Immature natural killer cell (primary cell): ENCODE data around the gene ZDHHC13. TPM values are rescaled to one million over a fixed set of nuclear protein-coding genes. Genes with fewer than 3 reads are reported as not detected.

Experiments used
- DNase-seq, 3 donors: peaks; one replicate each; pipeline ENCODE4 v3.0.0; 2022; ENCODE audit warnings: mixed read lengths in 1 of 3
- H3K27ac Mint-ChIP-seq, 6 donors: one replicate each; pipeline ENCODE4 v1.8.0; 2020; ENCODE audit warnings: mixed read lengths in 6 of 6, mild to moderate bottlenecking in 5 of 6, inconsistent platforms in 4 of 6, moderate library complexity in 3 of 6
- H3K27me3 Mint-ChIP-seq, 3 donors: one replicate each; pipeline ENCODE4 v1.8.0; 2020 to 2021; ENCODE audit warnings: low read depth in 3 of 3, mild to moderate bottlenecking in 3 of 3, mixed read lengths in 3 of 3, moderate library complexity in 3 of 3, inconsistent platforms in 1 of 3
- H3K36me3 Mint-ChIP-seq, 3 donors: one replicate each; pipeline ENCODE4 v1.8.0; 2020; ENCODE audit warnings: mixed read lengths in 3 of 3, inconsistent platforms in 2 of 3, mild to moderate bottlenecking in 2 of 3
- H3K4me1 Mint-ChIP-seq, 2 donors: one replicate each; pipeline ENCODE4 v1.8.0; 2020; ENCODE audit warnings: inconsistent platforms in 2 of 2, mild to moderate bottlenecking in 2 of 2, mixed read lengths in 2 of 2, moderate library complexity in 1 of 2
- H3K4me3 Mint-ChIP-seq, 5 donors: one replicate each; pipeline ENCODE4 v1.8.0; 2020; ENCODE audit warnings: mild to moderate bottlenecking in 5 of 5, mixed read lengths in 5 of 5, inconsistent platforms in 3 of 5, moderate library complexity in 3 of 5
- H3K9me3 Mint-ChIP-seq, 6 donors: one replicate each; pipeline ENCODE4 v1.8.0; 2020; ENCODE audit warnings: mild to moderate bottlenecking in 6 of 6, mixed read lengths in 6 of 6, inconsistent platforms in 4 of 6, moderate library complexity in 3 of 6
- polyA plus RNA-seq, 3 donors: library from polyadenylated mRNA; unstranded; fragments of 300-500 nt; fragmentation: Illumina TruSeq; gene quantifications; one replicate each; pipeline ENCODE4 v1.2.3, GENCODE V29; 2021

Gene ZDHHC13
- polyA plus RNA-seq, 3 donors from 2014 or later: 10.2 to 20.4 (median 13.6) TPM

DNA sequence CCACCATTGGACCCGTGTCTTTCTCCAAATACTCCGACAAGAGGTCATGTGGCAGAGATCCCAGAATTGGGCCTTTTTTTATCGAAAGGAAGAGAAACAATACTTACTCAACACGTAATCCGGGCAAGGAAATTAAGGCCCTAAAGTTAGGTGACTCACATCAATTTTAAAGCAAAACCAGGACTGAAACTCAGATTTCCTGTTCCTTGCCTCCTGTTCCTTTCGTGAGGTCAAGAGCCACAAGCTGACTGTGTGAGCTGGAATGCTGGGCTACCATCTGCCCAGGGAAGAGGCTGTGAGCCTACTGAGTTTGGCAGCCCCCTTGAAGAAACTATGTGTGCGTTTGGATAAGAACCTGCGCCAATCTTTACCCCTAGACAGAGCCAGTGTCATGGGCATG is 29.3 kb upstream of the ZDHHC13 start:
- H3K36me3 Mint-ChIP-seq: no peaks in the 10 kb centered on the region
- no peaks in the 10 kb centered on the region for H3K9me3 Mint-ChIP-seq
- no peak for DNase-seq
- H3K4me3 Mint-ChIP-seq: no peak overlapping the region
- peaks cover 4 to 8% (median 5%) of the 10 kb centered on the region in 3 donors for H3K27me3 Mint-ChIP-seq
- no peaks in the 10 kb centered on the region for H3K4me1 Mint-ChIP-seq
- H3K27ac Mint-ChIP-seq: no peak overlapping the region

DNA sequence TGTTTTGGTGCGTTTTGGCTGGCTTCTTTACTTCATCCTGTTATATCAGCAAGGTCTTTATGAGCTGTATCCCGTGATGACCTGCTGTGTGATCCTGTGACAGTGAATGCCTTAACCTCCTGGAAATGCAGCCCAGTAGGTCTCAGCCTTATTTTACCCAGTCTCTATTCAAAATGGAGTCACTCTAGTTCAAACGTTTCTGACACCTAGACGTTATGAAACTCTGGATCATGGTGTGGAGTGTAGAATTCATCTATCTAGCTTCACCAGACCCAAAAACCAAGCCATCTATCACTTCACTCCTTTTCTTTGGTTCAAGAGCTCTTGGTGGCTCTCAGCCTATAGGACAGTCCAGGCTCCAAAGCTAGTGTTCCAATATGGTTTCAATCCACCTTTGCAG is 28.2 kb upstream of the ZDHHC13 start:
- no peak for DNase-seq
- no peak overlapping the region for H3K4me3 Mint-ChIP-seq
- H3K27me3 Mint-ChIP-seq: peaks cover 4 to 11% (median 8%) of the 10 kb centered on the region in 3 donors
- no peaks in the 10 kb centered on the region for H3K9me3 Mint-ChIP-seq
- H3K36me3 Mint-ChIP-seq: no peaks in the 10 kb centered on the region
- no peaks in the 10 kb centered on the region for H3K4me1 Mint-ChIP-seq
- H3K27ac Mint-ChIP-seq: no peak overlapping the region

DNA sequence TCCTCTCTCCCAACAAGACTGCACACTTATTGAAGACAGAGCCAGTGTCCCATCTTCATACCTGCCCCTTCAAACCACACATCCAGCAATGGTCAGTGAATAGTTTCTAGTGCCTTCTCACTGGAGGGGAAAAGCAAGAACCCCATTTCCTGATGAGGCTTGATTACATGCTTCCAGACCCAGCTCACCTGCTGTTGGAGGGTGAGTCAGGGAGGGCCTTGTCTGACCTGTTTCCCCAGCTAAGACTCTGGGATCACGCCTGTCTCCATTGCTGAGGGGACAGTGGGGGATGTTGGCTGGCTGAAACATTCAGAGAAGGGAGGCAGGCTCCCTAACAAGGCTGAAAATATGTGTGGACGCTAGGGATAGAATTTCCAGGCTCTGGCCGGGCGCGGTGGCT is 27.5 kb upstream of the ZDHHC13 start:
- Mint-ChIP-seq H3K9me3 (no peaks in the 10 kb centered on the region), H3K27ac (no peak overlapping the region), H3K4me3 (no peak overlapping the region), H3K4me1 (no peaks in the 10 kb centered on the region), H3K27me3 (peaks cover 2 to 13% (median 8%) of the 10 kb centered on the region in 3 donors), H3K36me3 (no peaks in the 10 kb centered on the region)
- DNase-seq: no peak

DNA sequence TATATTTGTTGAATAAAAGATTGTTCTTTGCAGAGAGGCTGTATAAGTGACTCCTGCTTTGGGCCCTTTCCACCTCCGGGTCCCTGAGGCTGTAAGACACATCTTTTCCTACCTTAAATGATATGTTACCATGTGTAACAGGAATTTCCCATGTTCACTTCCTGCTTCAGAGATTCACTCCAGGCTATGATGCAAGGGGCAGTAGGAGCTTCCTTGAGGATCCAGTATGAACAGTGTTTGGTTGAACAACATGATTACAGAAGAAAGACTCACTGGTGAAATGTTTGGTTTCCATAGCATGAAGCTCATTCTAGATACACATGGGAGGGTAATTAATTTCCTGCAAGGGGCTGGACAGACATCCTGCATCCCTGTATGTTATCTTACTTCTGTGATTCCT is 25.6 kb upstream of the ZDHHC13 start:
- no peak for DNase-seq
- Mint-ChIP-seq H3K4me3 (no peak overlapping the region), H3K27me3 (peaks cover 2 to 13% (median 10%) of the 10 kb centered on the region in 3 donors), H3K4me1 (no peaks in the 10 kb centered on the region), H3K9me3 (no peaks in the 10 kb centered on the region), H3K27ac (no peak overlapping the region), H3K36me3 (no peaks in the 10 kb centered on the region)

DNA sequence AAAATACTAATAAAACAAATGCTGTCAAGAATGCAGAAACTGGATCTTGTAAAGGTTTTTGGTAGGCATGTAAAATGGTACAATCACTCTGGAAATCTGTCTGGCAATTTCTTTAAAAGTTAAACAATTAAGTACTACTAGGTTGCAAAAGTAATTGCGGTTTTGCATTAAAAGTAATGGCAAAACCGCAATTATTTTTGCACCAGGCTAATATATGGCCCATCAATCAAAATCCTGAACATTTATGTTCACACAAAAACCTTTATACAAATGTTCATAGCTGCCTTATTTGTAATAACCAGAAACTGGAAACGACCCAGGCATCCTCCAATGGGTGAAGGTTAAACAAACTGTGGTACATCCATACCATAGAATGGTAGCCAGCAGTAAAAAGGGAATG is 24.6 kb upstream of the ZDHHC13 start:
- H3K4me3 Mint-ChIP-seq: no peak overlapping the region
- DNase-seq: no peak
- H3K4me1 Mint-ChIP-seq: no peaks in the 10 kb centered on the region
- no peaks in the 10 kb centered on the region for H3K9me3 Mint-ChIP-seq
- H3K27me3 Mint-ChIP-seq: peaks cover 2 to 13% (median 10%) of the 10 kb centered on the region in 3 donors
- H3K27ac Mint-ChIP-seq: no peak overlapping the region
- no peaks in the 10 kb centered on the region for H3K36me3 Mint-ChIP-seq

DNA sequence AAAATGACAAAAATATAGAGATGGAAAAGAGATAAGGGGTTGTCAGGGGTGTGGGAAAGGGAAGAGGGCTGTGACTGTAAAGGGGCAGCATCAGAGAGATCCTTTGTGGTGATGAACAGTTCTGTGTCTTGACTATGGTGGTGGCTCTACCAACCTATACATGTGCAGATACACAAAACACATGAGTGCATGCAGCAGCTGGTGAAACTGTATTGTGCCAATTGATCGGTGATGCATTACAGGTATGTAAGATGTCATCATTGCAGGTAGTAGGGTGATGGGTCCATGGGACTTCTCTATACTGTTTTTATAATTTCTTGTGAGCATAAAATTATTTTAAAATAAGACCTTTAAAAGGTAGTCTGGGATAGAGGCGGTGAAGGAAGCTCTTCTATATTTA is 24.1 kb upstream of the ZDHHC13 start:
- Mint-ChIP-seq H3K27ac (no peak overlapping the region), H3K9me3 (no peaks in the 10 kb centered on the region), H3K4me3 (no peak overlapping the region), H3K36me3 (no peaks in the 10 kb centered on the region), H3K4me1 (no peaks in the 10 kb centered on the region), H3K27me3 (peaks cover 2 to 16% (median 10%) of the 10 kb centered on the region in 3 donors)
- no peak for DNase-seq

DNA sequence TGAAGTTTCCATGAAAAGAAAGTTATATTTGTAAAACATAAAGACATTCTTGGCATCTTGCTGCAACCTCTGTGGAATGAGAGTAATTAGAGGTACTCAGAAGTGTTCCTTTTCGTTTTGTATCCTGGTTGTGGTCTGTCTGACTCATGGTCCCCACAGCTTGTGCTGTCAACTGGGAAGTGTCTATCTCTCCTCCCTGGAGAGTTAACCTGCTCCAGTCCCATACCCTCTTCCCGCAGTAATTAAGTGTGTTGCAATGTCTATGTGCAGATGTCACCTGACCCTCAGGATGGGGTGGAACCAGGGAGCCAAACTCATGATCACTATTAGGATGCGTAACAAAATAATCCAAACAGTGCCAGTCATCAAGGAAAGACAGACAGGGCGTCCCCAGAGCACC is 23.0 kb upstream of the ZDHHC13 start:
- Mint-ChIP-seq H3K27ac (no peak overlapping the region), H3K36me3 (no peaks in the 10 kb centered on the region), H3K9me3 (no peaks in the 10 kb centered on the region), H3K4me3 (no peak overlapping the region), H3K4me1 (no peaks in the 10 kb centered on the region), H3K27me3 (peaks cover 2 to 13% (median 10%) of the 10 kb centered on the region in 3 donors)
- no peak for DNase-seq

DNA sequence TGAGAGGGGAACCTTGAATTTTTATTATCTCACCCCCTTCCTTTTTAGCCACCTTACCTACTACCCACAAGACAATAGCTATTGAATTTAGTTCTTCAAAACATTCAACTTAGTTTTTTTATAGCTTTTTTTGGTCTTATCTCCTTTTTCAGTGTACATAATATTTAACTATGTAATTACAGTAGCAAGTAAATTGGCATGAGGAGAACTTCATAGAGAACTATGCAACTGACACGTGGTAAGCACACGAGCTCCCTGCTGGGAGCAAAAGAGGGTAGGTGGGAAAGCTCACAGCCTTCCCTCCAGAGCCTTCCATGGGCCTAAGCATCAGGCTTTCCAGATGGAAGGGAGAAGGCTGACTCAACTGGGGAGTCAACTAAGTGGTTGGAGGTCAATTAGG is 22.1 kb upstream of the ZDHHC13 start:
- Mint-ChIP-seq H3K27me3 (peaks cover 2 to 14% (median 7%) of the 10 kb centered on the region in 3 donors), H3K36me3 (no peaks in the 10 kb centered on the region), H3K27ac (no peak overlapping the region), H3K4me3 (no peak overlapping the region), H3K4me1 (no peaks in the 10 kb centered on the region), H3K9me3 (no peaks in the 10 kb centered on the region)
- DNase-seq: no peak

DNA sequence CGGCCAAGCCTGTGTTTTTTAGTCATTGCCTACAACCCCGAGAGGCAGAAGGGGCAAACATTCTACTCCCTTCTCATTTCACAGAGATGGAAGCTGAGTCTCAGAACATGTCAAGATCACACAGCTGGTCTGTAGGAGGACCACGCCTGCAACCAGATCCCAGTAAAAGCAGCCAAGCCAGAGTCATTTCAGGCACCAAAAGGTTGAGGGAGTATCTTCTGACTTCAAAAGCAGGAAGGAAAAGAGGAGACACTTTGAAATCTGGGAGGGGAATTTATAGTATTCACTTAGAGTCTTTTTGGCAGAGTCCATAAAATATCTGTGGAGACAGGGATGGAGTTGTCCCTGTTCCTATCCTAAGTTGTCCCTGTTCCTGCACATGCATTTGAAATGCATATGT is 17.9 kb upstream of the ZDHHC13 start:
- no peaks in the 10 kb centered on the region for H3K9me3 Mint-ChIP-seq
- no peak overlapping the region for H3K4me3 Mint-ChIP-seq
- no peak for DNase-seq
- H3K36me3 Mint-ChIP-seq: no peaks in the 10 kb centered on the region
- no peak overlapping the region for H3K27ac Mint-ChIP-seq
- H3K27me3 Mint-ChIP-seq: peaks cover 2 to 6% (median 3%) of the 10 kb centered on the region in 3 donors
- H3K4me1 Mint-ChIP-seq: no peaks in the 10 kb centered on the region

DNA sequence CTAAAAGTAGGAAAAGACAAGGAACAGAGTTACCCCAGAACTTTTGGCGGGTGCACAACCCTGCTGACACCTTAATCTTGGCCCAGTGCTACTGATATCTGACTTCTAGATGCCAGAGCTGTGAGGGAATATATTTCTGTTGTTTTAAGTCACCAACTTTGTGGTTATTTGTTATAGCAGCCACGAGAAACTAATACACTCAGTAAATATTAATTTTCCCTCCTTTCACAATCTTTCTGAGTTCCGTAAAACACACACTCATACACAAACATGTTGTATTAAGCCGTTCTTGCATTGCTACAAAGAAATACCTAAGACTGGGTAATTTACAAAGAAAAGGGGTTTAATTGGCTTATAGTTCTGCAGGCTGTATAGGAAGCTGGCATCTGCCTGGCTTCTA is 16.1 kb upstream of the ZDHHC13 start:
- no peaks in the 10 kb centered on the region for H3K9me3 Mint-ChIP-seq
- no peaks in the 10 kb centered on the region for H3K36me3 Mint-ChIP-seq
- no peak overlapping the region for H3K27ac Mint-ChIP-seq
- H3K4me3 Mint-ChIP-seq: no peak overlapping the region
- H3K27me3 Mint-ChIP-seq: peaks cover 0 to 4% (median 4%) of the 10 kb centered on the region in 3 donors
- no peaks in the 10 kb centered on the region for H3K4me1 Mint-ChIP-seq
- no peak for DNase-seq

DNA sequence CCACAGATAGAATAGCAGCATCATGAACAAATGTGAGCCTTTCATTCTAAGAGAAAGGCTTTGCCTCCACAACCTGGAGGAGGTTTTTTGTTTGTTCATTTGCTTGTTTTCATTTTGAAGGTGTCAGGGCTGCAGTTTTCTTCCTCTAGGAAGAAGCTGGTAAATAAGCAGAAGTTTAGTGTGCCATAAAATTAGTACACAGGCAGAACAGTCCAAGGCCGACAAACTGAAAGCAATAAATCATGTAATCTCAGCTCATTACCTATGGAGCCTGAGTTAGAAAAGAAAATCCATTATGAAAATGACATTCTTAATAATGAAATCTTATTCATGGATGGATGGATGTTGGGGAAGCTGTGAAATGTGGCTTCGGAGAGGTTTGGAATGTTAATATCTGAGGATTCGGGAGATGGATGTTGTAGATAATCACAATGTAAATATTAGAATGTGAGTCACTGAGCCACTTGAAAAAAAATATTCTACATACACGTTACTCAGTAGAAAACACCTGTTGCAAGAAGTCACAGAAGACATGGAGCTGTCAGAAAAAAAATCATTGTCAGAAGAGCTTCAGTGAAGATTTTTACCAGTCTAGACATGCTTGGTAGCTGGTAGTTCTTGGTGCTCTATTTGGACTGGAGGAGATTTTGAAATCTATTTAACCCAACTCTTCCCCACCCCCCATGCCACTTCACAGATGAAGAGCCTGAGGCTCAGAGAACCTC is 15.0 kb upstream of the ZDHHC13 start:
- Mint-ChIP-seq H3K4me1 (no peaks in the 10 kb centered on the region), H3K4me3 (no peak overlapping the region), H3K27me3 (peaks cover under 1 to 5% (median 5%) of the 10 kb centered on the region in 3 donors), H3K27ac (no peak overlapping the region), H3K36me3 (no peaks in the 10 kb centered on the region), H3K9me3 (no peaks in the 10 kb centered on the region)
- DNase-seq: no peak

DNA sequence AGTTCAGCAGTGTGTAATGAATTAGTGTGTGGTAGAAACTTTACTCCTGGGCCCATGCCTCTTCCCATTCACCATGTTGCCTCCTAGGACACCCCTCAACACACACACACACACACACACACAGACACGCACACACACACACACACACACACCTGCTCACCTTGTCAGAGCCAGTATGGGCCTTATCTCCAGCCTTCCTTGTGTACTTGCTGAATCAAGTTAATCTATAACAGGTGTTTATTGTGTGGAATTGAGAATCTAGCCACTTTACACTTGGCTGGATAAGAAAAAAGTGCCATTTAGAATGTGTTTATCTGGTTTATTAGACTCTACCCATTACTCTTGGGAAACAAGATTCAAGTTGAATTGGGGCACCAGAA is 14.5 kb upstream of the ZDHHC13 start:
- H3K36me3 Mint-ChIP-seq: no peaks in the 10 kb centered on the region
- H3K27ac Mint-ChIP-seq: no peak overlapping the region
- no peaks in the 10 kb centered on the region for H3K9me3 Mint-ChIP-seq
- H3K4me1 Mint-ChIP-seq: no peaks in the 10 kb centered on the region
- DNase-seq: no peak
- H3K4me3 Mint-ChIP-seq: no peak overlapping the region
- peaks cover 2 to 6% (median 5%) of the 10 kb centered on the region in 3 donors for H3K27me3 Mint-ChIP-seq

DNA sequence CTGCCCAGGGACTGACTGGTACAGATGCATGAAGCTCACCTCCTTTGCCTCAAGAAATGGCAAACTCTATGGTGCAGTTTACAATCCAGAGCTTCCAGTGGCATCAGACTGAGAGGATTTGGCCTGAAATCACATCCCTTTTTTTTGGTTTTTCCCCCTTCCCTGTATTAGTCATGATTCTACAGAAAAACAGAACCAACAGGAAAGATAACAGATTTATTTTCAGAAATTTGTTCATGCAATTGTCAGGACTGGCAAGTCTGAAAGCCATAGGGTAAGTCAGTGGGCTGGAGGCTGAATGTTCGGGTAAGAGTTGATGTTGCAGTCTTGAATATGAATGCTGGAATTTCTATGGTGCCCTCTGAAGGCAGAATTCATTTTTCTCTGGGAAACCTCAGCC is 12.0 kb upstream of the ZDHHC13 start:
- Mint-ChIP-seq H3K27ac (no peak overlapping the region), H3K27me3 (peaks cover 2 to 10% (median 3%) of the 10 kb centered on the region in 3 donors), H3K36me3 (no peaks in the 10 kb centered on the region), H3K4me3 (no peak overlapping the region), H3K4me1 (no peaks in the 10 kb centered on the region), H3K9me3 (no peaks in the 10 kb centered on the region)
- DNase-seq: no peak

DNA sequence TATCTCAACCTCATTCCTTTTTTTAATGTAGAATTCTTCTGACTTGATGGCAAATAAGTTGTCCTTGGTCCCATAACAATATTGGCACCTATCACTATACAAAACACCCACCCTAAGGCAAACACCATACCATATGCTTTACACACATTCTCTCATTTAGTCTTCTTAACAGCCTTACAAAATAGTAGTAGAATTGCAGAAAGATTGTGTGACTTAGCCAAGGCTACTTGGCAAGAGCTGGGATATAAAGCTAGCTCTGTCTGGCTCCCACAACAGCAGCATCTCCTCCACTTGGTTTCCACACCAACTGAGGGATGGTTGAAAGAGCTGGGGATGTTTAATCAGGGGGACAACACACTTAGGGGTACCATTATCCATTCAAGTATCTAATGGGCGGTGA is 9.8 kb upstream of the ZDHHC13 start:
- H3K36me3 Mint-ChIP-seq: no peaks in the 10 kb centered on the region
- H3K27ac Mint-ChIP-seq: no peak overlapping the region
- DNase-seq: no peak
- no peak overlapping the region for H3K4me3 Mint-ChIP-seq
- H3K4me1 Mint-ChIP-seq: no peaks in the 10 kb centered on the region
- peaks cover 2 to 14% (median 10%) of the 10 kb centered on the region in 3 donors for H3K27me3 Mint-ChIP-seq
- H3K9me3 Mint-ChIP-seq: no peaks in the 10 kb centered on the region

DNA sequence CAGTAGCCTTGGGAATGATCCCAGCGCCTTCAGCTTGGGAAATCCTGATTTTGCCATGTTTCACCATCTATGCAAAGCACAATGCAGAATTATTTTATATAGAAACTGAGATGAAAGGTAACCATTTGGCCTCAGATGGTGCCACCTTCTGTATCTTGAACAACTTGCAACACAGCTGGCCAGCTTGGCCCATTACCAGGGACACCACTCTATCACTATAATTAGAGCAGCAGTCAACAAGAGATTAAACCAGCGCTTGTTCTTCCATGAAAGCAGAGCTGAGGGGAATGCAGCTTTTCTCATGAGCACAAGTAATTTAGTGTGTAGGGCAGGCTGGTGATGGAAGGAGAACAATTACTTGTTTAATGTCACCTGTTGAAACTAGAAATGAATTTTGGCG is 6.7 kb upstream of the ZDHHC13 start:
- H3K4me1 Mint-ChIP-seq: no peaks in the 10 kb centered on the region
- no peak overlapping the region for H3K4me3 Mint-ChIP-seq
- peaks cover 2 to 14% (median 6%) of the 10 kb centered on the region in 3 donors for H3K27me3 Mint-ChIP-seq
- no peak for DNase-seq
- no peaks in the 10 kb centered on the region for H3K36me3 Mint-ChIP-seq
- no peak overlapping the region for H3K27ac Mint-ChIP-seq
- H3K9me3 Mint-ChIP-seq: no peaks in the 10 kb centered on the region
